Measurements from ENCODE around the gene GPX6. TPM values are rescaled to one million over a fixed set of nuclear protein-coding genes. Genes with fewer than 3 reads are reported as not detected.

GPX6 gene
- total RNA-seq, 1 experiment from 2014 or later = not detected

GRCh38 chr6:28501259-28501658 lies 14.3 kb downstream of the GPX6 start:
- Histone ChIP-seq H3K9ac (ENCODE audit: low read length) (no peak overlapping the region), H4K20me1 (ENCODE audit: insufficient read depth) (no peaks in the 10 kb centered on the region), H3K4me2 (ENCODE audit: low read length) (no peak overlapping the region), H3K79me2 (ENCODE audit: insufficient read depth, low read length) (no peaks in the 10 kb centered on the region), H2AFZ (ENCODE audit: low read depth, low read length, poor library complexity, severe bottlenecking) (no peak overlapping the region), H3K27me3 (ENCODE audit: insufficient read depth, low read length) (no peaks in the 10 kb centered on the region), H3K9me3 (ENCODE audit: control insufficient read depth in 1 of 2, insufficient read depth in 1 of 2, low read depth in 1 of 2, low read length in 2 of 2) (no peaks in the 10 kb centered on the region), H3K9me2 (ENCODE audit: insufficient read depth) (no peaks in the 10 kb centered on the region), H3K4me1 (ENCODE audit: control insufficient read depth in 1 of 2, insufficient read depth in 2 of 2, low read length in 2 of 2) (no peaks in the 10 kb centered on the region; a peak in 1 of 4 replicates), H3K36me3 (ENCODE audit: control insufficient read depth in 1 of 2, insufficient read depth in 2 of 2, low read length in 2 of 2) (no peaks in the 10 kb centered on the region), H3K4me3 (replicated peaks in 1 of 2; ENCODE audit: low read depth in 1 of 2, low read length in 2 of 2) (no peak overlapping the region), H3K27ac (ENCODE audit: low read depth, low read length) (no peak overlapping the region)
- BruUV-seq (replicated peaks) = no TSS peak
- ChIA-PET RAD21 (ENCODE audit: low non-redundant PET in 1 of 2, low total read pairs in 2 of 2, uncharacterized antibody in 2 of 2, unreplicated experiment in 2 of 2) (no interaction called here), POLR2A (no interaction called here), CTCF (no interaction called here)
- TF ChIP-seq RAD21 (IDR thresholded peaks at IDR 0.05; ENCODE audit: low read depth) (no peak), SRF (IDR thresholded peaks at IDR 0.05; ENCODE audit: low read depth) (no peak), ZNF274 (IDR thresholded peaks at IDR 0.05; ENCODE audit: low read depth, low read length) (no peak), EGR1 (IDR thresholded peaks at IDR 0.05; ENCODE audit: low read depth) (no peak), TCF7L2 (IDR thresholded peaks at IDR 0.05; ENCODE audit: borderline replicate concordance, extremely low read depth, insufficient read depth, insufficient read length) (no peak), ZBTB33 (IDR thresholded peaks at IDR 0.05; ENCODE audit: extremely low read depth, insufficient replicate concordance, low read length) (no peak), MAX (IDR thresholded peaks at IDR 0.05) (no peak), POLR2AphosphoS5 (IDR thresholded peaks at IDR 0.05; ENCODE audit: low read depth, low read length) (no peak), YY1 (IDR thresholded peaks at IDR 0.05; ENCODE audit: extremely low read depth, insufficient replicate concordance, low read depth, low read length) (no peak), CBX3 (IDR thresholded peaks at IDR 0.05; ENCODE audit: low read depth) (no peak), ZFX (IDR thresholded peaks at IDR 0.05) (no peak), POLR2A (IDR thresholded peaks at IDR 0.05; ENCODE audit: borderline replicate concordance, extremely low read depth, insufficient read depth, insufficient read length) (no peak), EZH2phosphoT487 (IDR thresholded peaks at IDR 0.05; ENCODE audit: borderline replicate concordance) (no peak), FOSL1 (IDR thresholded peaks at IDR 0.05; ENCODE audit: low read depth) (no peak), SIN3A (IDR thresholded peaks at IDR 0.05; ENCODE audit: low read depth) (no peak), EZH2 (IDR thresholded peaks at IDR 0.05) (no peak), ELF1 (IDR thresholded peaks at IDR 0.05; ENCODE audit: borderline replicate concordance, low read depth) (no peak), CEBPB (IDR thresholded peaks at IDR 0.05; ENCODE audit: low read depth) (no peak)
- TF ChIP-seq, protein P1, sequence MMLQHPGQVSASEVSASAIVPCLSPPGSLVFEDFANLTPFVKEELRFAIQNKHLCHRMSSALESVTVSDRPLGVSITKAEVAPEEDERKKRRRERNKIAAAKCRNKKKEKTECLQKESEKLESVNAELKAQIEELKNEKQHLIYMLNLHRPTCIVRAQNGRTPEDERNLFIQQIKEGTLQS (IDR thresholded peaks at IDR 0.05) = no peak
- TF ChIP-seq, protein P2, sequence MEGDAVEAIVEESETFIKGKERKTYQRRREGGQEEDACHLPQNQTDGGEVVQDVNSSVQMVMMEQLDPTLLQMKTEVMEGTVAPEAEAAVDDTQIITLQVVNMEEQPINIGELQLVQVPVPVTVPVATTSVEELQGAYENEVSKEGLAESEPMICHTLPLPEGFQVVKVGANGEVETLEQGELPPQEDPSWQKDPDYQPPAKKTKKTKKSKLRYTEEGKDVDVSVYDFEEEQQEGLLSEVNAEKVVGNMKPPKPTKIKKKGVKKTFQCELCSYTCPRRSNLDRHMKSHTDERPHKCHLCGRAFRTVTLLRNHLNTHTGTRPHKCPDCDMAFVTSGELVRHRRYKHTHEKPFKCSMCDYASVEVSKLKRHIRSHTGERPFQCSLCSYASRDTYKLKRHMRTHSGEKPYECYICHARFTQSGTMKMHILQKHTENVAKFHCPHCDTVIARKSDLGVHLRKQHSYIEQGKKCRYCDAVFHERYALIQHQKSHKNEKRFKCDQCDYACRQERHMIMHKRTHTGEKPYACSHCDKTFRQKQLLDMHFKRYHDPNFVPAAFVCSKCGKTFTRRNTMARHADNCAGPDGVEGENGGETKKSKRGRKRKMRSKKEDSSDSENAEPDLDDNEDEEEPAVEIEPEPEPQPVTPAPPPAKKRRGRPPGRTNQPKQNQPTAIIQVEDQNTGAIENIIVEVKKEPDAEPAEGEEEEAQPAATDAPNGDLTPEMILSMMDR (IDR thresholded peaks at IDR 0.05 in 2 of 3, conservative IDR thresholded peaks at IDR 0.05 in 1 of 3; ENCODE audit: borderline replicate concordance in 1 of 3, insufficient read depth in 1 of 3, low read depth in 2 of 3, low read length in 2 of 3) = no peak
- no peak for ATAC-seq
- intact Hi-C loops (cut with micrococcal nuclease) = no loop called here
- DNase-seq (ENCODE audit: low read depth, low spot score) = no peak

Measured in HCT116 (cell line).